Testis (tissue), 2 donors: ENCODE results near the gene EXOC4.

Experiments
- POLR2A ChIP-seq: fragments of 450-650 bp; IDR thresholded peaks from one replicate; pipeline ENCODE4 v1.6.1; 2017; ENCODE audit warnings: antibody characterized with exemption, mild to moderate bottlenecking, moderate library complexity
- TF ChIP-seq, protein P1 (sequence below), 3 experiments: fragments of 450-650 bp in 2 of 3; fragments of 200-600 bp in 1 of 3; sonication (generic) in 1 of 3; IDR thresholded peaks; one replicate each; pipeline ENCODE4 v1.5.1; 2016 to 2019; ENCODE audit warnings: antibody characterized with exemption in 3 of 3, mild to moderate bottlenecking in 2 of 3, moderate library complexity in 1 of 3

DNA sequence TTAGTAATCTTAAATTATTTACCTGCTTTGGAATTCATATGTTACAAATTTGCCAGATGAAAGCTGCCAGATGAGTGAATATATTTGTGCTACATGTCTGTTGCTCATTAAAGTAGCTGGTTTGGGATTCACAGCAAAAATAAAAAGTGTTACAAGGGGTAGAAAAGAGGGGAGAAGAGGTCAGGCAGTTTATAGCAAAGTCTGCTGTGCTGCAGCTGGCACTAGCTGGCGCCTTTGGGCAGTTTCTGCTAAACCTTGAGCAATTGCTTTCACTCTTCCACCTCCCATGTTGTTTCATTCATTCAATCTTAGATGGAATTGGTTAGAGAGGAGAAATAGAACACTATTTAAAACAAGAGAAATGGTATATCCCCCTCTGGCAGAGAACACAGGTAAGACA is 470.2 kb downstream of the EXOC4 start:
- TF ChIP-seq, protein P1, sequence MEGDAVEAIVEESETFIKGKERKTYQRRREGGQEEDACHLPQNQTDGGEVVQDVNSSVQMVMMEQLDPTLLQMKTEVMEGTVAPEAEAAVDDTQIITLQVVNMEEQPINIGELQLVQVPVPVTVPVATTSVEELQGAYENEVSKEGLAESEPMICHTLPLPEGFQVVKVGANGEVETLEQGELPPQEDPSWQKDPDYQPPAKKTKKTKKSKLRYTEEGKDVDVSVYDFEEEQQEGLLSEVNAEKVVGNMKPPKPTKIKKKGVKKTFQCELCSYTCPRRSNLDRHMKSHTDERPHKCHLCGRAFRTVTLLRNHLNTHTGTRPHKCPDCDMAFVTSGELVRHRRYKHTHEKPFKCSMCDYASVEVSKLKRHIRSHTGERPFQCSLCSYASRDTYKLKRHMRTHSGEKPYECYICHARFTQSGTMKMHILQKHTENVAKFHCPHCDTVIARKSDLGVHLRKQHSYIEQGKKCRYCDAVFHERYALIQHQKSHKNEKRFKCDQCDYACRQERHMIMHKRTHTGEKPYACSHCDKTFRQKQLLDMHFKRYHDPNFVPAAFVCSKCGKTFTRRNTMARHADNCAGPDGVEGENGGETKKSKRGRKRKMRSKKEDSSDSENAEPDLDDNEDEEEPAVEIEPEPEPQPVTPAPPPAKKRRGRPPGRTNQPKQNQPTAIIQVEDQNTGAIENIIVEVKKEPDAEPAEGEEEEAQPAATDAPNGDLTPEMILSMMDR (IDR thresholded peaks at IDR 0.05) = no peak
- no peak for TF ChIP-seq POLR2A
